ENCODE results near the gene PRSS48.

Gene PRSS48

DNA sequence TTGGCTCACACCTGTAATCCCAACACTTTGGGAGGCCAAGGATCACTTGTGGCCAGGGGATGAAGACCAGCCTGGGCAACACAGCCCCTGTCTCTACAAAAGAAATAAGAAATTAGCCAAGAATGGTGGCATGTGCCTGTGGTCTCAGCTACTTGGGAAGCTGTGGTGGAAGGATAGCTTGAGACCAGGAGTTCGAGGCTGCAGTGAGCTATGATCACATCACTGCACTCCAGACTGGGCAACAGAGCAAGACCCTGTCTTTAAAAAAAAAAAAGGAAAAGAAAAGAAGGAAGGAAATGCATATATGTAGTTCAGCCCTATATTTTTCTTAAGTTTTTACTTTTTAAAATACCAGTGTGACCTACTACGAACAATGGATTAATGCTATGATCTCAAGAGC lies 15.1 kb downstream of the PRSS48 start:
- no peaks in the 10 kb centered on the region for H3K4me1 ChIP-seq (ENCODE audit: control insufficient read depth in 1 of 2, insufficient read depth in 1 of 2, low read depth in 1 of 2, low read length in 1 of 2)
- no peak overlapping the region for H3K27ac ChIP-seq
- H3K27me3 ChIP-seq = no peaks in the 10 kb centered on the region
- H3K9me3 ChIP-seq = no peaks in the 10 kb centered on the region
- no peak overlapping the region for H3K4me3 ChIP-seq (ENCODE audit: low read depth in 1 of 2, low read length in 1 of 2)
- no peaks in the 10 kb centered on the region for H3K36me3 ChIP-seq
- TF ChIP-seq, protein P1, sequence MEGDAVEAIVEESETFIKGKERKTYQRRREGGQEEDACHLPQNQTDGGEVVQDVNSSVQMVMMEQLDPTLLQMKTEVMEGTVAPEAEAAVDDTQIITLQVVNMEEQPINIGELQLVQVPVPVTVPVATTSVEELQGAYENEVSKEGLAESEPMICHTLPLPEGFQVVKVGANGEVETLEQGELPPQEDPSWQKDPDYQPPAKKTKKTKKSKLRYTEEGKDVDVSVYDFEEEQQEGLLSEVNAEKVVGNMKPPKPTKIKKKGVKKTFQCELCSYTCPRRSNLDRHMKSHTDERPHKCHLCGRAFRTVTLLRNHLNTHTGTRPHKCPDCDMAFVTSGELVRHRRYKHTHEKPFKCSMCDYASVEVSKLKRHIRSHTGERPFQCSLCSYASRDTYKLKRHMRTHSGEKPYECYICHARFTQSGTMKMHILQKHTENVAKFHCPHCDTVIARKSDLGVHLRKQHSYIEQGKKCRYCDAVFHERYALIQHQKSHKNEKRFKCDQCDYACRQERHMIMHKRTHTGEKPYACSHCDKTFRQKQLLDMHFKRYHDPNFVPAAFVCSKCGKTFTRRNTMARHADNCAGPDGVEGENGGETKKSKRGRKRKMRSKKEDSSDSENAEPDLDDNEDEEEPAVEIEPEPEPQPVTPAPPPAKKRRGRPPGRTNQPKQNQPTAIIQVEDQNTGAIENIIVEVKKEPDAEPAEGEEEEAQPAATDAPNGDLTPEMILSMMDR (IDR thresholded peaks at IDR 0.05) = no peak

DNA sequence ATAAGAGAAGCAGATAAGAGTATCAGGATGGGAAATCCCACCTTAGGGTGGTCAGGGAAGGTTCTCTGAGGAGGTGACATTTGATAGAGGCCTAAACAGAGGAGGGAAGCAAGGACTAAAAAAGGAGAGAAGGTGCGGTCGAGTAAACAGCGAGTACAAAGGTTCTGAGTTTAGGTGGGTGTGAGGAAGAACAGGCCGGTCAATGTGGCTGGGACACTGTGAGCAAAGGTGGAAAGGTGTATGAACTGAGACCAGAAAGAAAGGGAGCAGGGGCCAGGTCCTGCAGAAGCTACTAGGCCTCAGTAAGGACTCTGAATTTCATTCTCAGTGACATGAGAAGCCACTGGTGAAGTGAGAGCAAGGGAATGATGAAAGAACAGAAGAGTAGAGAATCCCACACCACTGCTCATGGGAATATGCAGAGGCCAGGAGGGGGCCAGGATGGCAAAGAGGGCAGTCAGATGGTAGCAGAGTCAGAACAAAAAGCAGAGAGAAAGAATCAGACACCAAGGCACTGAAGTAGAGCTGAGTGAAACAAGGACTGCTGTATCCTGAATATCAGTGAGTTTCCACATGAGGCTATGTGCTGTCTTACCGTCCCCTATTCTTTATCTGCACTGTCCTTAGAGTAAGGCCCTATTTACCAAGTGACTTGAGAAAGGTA lies 18.0 kb downstream of the PRSS48 start:
- H3K36me3 ChIP-seq = no peaks in the 10 kb centered on the region
- no peaks in the 10 kb centered on the region for H3K4me1 ChIP-seq (ENCODE audit: control insufficient read depth in 1 of 2, insufficient read depth in 1 of 2, low read depth in 1 of 2, low read length in 1 of 2)
- no peak overlapping the region for H3K27ac ChIP-seq
- TF ChIP-seq, protein P1 (IDR thresholded peaks at IDR 0.05) = no peak
- no peak overlapping the region for H3K4me3 ChIP-seq (ENCODE audit: low read depth in 1 of 2, low read length in 1 of 2)
- no peaks in the 10 kb centered on the region for H3K9me3 ChIP-seq
- no peaks in the 10 kb centered on the region for H3K27me3 ChIP-seq

DNA sequence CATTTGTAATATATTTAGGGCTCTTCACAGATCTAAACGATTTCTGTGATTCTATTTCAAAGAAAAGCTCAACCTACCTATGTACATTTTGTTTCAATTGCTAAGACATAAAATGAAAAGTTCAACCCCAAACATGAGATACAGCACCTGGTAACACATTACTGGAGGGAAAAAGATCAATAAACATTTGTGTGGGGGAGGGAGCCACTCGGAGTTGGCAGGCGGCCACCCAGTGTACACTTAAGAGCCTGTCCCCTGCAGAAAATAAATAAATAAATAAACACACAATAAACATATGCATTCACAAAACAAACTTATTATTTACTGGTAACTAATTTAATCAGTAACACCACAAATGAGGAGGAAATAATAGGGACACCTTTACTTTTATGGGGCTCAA lies 19.3 kb downstream of the PRSS48 start:
- Histone ChIP-seq H3K4me3 (ENCODE audit: low read depth in 1 of 2, low read length in 1 of 2) (no peak overlapping the region), H3K36me3 (no peaks in the 10 kb centered on the region), H3K4me1 (ENCODE audit: control insufficient read depth in 1 of 2, insufficient read depth in 1 of 2, low read depth in 1 of 2, low read length in 1 of 2) (no peaks in the 10 kb centered on the region), H3K27ac (no peak overlapping the region), H3K9me3 (no peaks in the 10 kb centered on the region), H3K27me3 (no peaks in the 10 kb centered on the region)
- TF ChIP-seq, protein P1 (IDR thresholded peaks at IDR 0.05) = no peak

DNA sequence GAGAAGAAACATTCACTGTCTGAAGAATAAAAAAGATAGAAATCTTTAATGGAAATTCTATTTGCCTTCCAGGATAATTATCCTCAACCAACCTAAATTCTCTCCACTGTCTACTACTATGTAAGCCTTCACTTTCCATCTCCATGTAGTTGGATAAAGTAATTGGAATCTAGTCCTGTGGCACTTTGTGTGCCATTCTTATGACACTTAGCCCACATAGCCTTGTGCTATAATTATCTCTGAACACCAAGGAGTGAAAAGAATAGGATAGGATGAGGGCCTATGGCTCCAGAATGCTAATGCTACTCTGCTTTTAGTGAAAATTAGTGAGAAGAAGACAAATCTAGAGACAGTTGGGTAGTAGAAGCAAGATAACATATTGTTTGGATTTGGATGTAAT lies 20.2 kb downstream of the PRSS48 start:
- no peak overlapping the region for H3K4me3 ChIP-seq (ENCODE audit: low read depth in 1 of 2, low read length in 1 of 2)
- H3K4me1 ChIP-seq (ENCODE audit: control insufficient read depth in 1 of 2, insufficient read depth in 1 of 2, low read depth in 1 of 2, low read length in 1 of 2) = no peaks in the 10 kb centered on the region
- H3K27ac ChIP-seq = no peak overlapping the region
- H3K27me3 ChIP-seq = no peaks in the 10 kb centered on the region
- no peaks in the 10 kb centered on the region for H3K36me3 ChIP-seq
- no peaks in the 10 kb centered on the region for H3K9me3 ChIP-seq
- TF ChIP-seq, protein P1 (IDR thresholded peaks at IDR 0.05) = no peak

DNA sequence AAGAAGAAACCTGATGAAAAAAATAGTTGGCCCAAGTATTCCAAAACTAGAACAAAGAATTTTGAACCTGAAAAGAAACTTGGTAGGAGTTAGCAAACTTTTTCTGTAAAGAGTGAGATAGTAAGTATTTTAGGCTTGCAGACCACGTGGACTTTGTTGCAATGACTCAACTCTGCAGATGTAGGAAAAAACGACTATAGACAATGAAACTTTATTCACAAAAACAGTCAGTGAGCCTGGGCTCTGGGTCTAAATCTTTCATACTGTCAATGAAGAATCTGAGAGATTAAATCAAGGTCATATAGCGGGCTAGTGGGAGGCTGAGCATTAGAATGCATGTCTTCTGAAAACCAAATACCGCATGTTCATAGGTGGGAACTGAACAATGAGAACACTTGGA lies 25.5 kb downstream of the PRSS48 start:
- Histone ChIP-seq H3K9me3 (no peaks in the 10 kb centered on the region), H3K27ac (no peak overlapping the region), H3K4me3 (ENCODE audit: low read depth in 1 of 2, low read length in 1 of 2) (no peak overlapping the region), H3K36me3 (no peaks in the 10 kb centered on the region), H3K27me3 (no peaks in the 10 kb centered on the region), H3K4me1 (ENCODE audit: control insufficient read depth in 1 of 2, insufficient read depth in 1 of 2, low read depth in 1 of 2, low read length in 1 of 2) (no peaks in the 10 kb centered on the region)
- TF ChIP-seq, protein P1 (IDR thresholded peaks at IDR 0.05) = no peak

Data from neutrophil (primary cell).